Activated CD4-positive, alpha-beta T cell treated with anti-CD3 and anti-CD28 coated beads, Interleukin-2, Interleukin-4, amounts not matched to agents 100 ng/mL and 50 ng/mL, durations not matched to agents 16 hours and 8 hours (primary cell): Measurements from ENCODE around the gene KRTAP10-4.

ENCODE experiments used
- DNase-seq: peaks from one replicate; pipeline ENCODE4 v3.0.0-alpha.2; 2020; ENCODE audit warnings: low spot score

The KRTAP10-4 gene

GRCh38 chr21:44617071-44617501 is 43.6 kb downstream of the KRTAP10-4 start:
- no peak for DNase-seq

GRCh38 chr21:44618504-44618903 is 45.0 kb downstream of the KRTAP10-4 start:
- no peak for DNase-seq

DNA sequence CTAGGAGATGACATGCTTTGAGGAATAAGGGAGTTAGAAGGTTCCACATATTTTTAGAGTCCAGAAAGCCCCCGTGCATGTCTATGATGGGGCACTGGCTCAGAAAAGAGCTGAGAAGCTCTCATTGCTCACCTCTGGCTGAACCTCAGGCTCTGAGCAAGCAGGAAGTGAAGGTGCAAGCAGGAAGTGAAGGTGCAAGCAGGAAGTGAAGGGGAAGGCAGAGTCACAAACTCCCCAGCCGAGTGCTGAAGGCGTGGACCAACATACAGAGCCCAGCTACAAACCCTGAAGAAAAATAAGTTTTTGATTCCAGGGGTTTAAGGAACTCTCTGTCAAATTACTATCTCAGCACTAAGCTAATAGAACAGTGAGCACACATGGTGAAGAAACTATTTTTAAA is 45.4 kb downstream of the KRTAP10-4 start:
- DNase-seq: peak; percentile 40

GRCh38 chr21:44619886-44620285 is 46.4 kb downstream of the KRTAP10-4 start:
- no peak for DNase-seq

- DNase-seq: no peak
Measured at GRCh38 chr21:44623575-44623974, 50.0 kb downstream of the KRTAP10-4 start.
